WI38 (cell line): ENCODE measurements around the gene PCDHGC3.

Experiments
- H3K4me3 ChIP-seq: 2 replicates; pipeline ENCODE4 v1.5.1; 2011; ENCODE audit warnings: low read depth, mild to moderate bottlenecking, control low read depth, low read length
- TF ChIP-seq, protein P1 (sequence below): IDR thresholded peaks from 2 replicates; pipeline ENCODE4 v1.5.1; 2012; ENCODE audit warnings: low read depth, mild to moderate bottlenecking, control low read depth, low read length

Gene PCDHGC3

DNA sequence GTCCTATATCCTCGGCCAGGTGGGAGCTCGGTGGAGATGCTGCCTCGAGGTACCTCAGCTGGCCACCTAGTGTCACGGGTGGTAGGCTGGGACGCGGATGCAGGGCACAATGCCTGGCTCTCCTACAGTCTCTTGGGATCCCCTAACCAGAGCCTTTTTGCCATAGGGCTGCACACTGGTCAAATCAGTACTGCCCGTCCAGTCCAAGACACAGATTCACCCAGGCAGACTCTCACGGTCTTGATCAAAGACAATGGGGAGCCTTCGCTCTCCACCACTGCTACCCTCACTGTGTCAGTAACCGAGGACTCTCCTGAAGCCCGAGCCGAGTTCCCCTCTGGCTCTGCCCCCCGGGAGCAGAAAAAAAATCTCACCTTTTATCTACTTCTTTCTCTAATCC, 2.0 kb downstream of the PCDHGC3 start:
- TF ChIP-seq, protein P1, sequence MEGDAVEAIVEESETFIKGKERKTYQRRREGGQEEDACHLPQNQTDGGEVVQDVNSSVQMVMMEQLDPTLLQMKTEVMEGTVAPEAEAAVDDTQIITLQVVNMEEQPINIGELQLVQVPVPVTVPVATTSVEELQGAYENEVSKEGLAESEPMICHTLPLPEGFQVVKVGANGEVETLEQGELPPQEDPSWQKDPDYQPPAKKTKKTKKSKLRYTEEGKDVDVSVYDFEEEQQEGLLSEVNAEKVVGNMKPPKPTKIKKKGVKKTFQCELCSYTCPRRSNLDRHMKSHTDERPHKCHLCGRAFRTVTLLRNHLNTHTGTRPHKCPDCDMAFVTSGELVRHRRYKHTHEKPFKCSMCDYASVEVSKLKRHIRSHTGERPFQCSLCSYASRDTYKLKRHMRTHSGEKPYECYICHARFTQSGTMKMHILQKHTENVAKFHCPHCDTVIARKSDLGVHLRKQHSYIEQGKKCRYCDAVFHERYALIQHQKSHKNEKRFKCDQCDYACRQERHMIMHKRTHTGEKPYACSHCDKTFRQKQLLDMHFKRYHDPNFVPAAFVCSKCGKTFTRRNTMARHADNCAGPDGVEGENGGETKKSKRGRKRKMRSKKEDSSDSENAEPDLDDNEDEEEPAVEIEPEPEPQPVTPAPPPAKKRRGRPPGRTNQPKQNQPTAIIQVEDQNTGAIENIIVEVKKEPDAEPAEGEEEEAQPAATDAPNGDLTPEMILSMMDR: no peak
- H3K4me3 ChIP-seq: peak overlapping the region; percentile 73

DNA sequence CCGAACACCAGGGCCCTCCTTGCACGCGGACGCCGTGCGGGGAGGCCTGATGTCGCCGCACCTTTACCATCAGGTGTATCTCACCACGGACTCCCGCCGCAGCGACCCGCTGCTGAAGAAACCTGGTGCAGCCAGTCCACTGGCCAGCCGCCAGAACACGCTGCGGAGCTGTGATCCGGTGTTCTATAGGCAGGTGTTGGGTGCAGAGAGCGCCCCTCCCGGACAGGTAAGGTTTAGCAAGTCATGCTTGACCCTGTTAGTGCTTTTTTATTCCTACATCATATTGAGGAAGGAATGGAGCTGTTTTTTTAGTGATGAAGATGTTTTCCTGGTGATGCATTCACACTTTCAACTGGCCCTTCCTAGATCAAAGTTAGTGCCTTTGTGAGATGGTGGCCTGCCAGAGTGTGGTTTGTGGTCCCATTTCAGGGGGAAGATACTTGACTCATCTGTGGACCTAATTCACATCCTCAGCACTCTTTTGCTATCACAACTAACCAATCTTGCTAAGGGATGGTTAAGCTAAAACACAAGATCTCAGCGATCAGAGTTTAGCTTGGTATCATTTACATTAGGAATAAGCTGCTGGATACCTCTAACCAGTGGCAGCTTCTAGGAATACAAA, 2.7 kb downstream of the PCDHGC3 start:
- H3K4me3 ChIP-seq: peak overlapping the region; percentile 73
- TF ChIP-seq, protein P1: peak; percentile 18; the same call in 1 of the 2 replicates

DNA sequence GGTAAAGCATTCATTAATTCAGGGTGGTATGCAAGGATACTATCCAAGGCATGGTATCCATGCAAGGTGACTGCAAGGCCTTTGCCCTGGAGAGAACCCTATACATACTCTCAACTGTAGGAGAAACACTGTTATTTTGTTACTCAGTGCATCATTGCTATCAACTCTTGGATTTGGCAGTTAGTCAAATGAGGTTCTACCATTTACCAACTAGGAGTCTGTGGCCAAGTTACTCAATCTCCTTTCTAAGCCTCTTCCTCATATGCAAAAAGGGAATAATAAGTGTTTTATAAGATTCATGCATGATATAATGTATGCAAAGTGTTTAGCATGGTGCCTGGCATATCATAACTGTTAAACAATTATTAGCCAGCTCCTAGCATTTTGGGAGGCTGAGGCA, 4.0 kb downstream of the PCDHGC3 start:
- TF ChIP-seq, protein P1: no peak
- H3K4me3 ChIP-seq: no peak overlapping the region

DNA sequence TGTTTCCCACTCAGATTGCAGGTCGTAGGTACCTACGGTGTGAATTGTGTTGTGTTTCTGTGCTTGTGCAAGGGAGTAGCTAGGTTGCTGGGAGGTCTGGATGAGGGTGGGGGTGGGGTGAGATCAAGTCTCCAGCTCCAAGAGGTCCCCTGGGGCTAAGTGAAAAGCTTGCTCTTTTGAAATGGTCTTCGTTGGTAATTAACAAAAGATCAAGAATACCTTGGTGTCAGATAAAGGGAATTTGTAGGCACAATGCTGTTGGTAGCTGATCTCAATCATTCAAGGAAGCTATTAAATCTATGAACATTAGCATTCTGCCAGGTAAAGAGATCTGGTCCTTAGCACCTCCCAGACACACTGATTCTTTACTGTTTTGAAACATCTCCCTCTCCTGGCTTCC, 8.1 kb downstream of the PCDHGC3 start:
- H3K4me3 ChIP-seq: no peak overlapping the region
- TF ChIP-seq, protein P1: no peak

DNA sequence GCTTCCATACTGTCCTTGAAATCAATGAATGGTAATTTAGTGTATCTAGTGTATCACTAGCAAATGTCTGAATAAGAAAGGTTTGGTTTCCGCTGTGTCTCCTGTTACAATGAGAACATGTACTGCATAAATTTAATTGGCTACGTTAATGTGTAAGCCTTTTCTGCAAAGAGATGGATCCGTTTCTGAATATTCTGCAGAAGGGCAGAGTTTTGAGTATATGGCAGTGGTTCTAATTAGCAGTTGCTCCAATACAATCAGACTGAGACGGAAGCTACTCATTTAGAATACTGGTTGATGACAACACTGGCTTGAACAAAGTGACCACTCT, 8.5 kb downstream of the PCDHGC3 start:
- TF ChIP-seq, protein P1: no peak
- no peak overlapping the region for H3K4me3 ChIP-seq

DNA sequence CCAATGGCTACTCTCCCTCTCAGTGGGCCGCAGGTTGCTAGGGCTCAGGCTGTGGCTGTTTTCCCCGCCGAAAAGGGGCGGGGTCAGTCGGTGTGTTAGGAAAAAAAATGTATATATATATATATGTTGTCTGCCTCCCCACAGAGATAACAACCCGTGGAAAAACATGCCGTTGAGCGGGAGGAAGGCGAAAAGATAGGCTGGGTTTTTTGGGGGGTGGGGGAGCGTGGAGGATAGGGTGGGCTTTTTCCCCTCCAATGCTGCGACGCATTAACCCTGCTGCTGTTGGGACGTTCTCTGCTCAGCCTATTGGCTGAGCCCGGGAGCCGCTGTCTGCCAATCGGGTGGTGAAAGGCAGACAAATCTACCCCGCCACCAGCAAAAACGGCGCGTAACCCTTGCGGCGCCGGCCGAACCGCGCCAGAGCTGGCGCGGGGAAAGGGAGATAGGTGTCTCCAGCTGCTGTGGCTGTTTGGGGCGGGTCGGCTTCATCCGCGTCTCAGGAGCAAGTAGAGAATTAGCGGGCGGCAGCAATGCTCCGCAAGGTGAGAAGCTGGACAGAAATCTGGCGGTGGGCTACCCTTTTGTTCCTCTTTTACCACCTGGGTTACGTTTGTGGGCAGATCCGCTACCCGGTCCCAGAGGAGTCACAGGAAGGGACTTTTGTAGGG, 9.0 kb downstream of the PCDHGC3 start, which contains the start of gene PCDHGC4:
Gene PCDHGC4 (plus strand): TSS at position 390 of the 671 bp plus-strand sequence. CDS start 144 bp downstream, at position 534.
- TF ChIP-seq, protein P1: no peak
- no peak within 1 kb of the TSS for H3K4me3 ChIP-seq

DNA sequence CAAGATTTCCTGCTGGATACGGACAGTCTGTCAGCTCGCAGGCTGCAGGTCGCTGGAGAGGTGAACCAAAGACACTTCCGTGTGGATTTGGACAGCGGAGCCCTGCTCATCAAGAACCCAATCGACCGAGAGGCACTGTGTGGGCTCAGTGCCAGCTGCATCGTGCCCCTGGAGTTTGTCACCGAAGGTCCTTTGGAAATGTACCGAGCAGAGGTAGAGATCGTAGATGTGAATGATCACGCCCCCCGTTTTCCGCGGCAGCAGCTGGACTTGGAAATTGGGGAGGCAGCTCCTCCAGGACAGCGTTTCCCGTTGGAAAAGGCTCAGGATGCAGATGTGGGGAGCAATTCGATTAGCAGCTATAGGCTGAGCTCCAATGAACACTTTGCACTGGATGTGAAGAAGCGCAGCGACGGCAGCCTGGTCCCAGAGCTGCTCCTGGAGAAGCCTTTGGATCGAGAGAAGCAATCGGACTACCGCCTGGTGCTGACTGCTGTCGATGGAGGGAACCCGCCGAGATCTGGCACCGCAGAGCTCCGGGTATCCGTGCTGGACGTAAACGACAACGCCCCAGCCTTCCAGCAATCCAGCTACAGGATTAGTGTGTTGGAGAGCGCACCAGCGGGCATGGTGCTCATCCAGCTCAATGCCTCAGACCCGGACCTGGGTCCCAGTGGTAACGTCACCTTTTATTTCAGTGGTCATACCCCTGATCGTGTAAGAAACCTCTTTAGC, 9.7 kb downstream of the PCDHGC3 start:
- H3K4me3 ChIP-seq: no peak overlapping the region
- TF ChIP-seq, protein P1: no peak
